SK-N-SH treated with all-trans-retinoic acid at 6 μM for 48 hours (cell line): ENCODE results near the gene KRTAP5-4.
"Not testable (repeated sequence)": the region's sequence is repeated elsewhere in the genome, so short reads cannot be mapped to it uniquely, and the experiment has no call there.

ENCODE experiments used
- ATAC-seq: fragments of 200-7000 bp; cut with Tn5 transposase; 3 replicates; pipeline ENCODE4 v1.9.1; 2020; ENCODE audit warnings: mild to moderate bottlenecking, moderate library complexity
- ARNTL ChIP-seq: fragments of 450-650 bp; formaldehyde crosslinking; IDR thresholded peaks from 2 replicates; pipeline ENCODE4 v1.5.0; 2020; ENCODE audit warnings: low read depth, mild to moderate bottlenecking, moderate library complexity, borderline replicate concordance
- CREB5 ChIP-seq: fragments of 250-450 bp; sonication (Bioruptor Pico); IDR thresholded peaks from 2 replicates; pipeline ENCODE4 v1.5.1; 2020; ENCODE audit warnings: low read depth, mild to moderate bottlenecking, moderate library complexity
- CSDC2 ChIP-seq: fragments of 250-450 bp; sonication (Bioruptor Pico); IDR thresholded peaks from 2 replicates; pipeline ENCODE4 v1.5.0; 2020; ENCODE audit warnings: mild to moderate bottlenecking, moderate library complexity
- CSRNP3 ChIP-seq: fragments of 250-450 bp; sonication (Bioruptor Pico); IDR thresholded peaks from 2 replicates; pipeline ENCODE4 v1.5.1; 2021; ENCODE audit warnings: mild to moderate bottlenecking, moderate library complexity
- GLIS3 ChIP-seq: fragments of 250-450 bp; sonication (Bioruptor Pico); IDR thresholded peaks from 2 replicates; pipeline ENCODE4 v1.5.0; 2020; ENCODE audit warnings: mild to moderate bottlenecking, moderate library complexity
- ISL1 ChIP-seq: fragments of 250-450 bp; sonication (Bioruptor Pico); IDR thresholded peaks from 2 replicates; pipeline ENCODE4 v2.1.2; 2022; ENCODE audit warnings: mild to moderate bottlenecking, moderate library complexity
- PATZ1 ChIP-seq: fragments of 250-450 bp; sonication (Bioruptor Pico); IDR thresholded peaks from 2 replicates; pipeline ENCODE4 v1.8.0; 2020; ENCODE audit warnings: mild to moderate bottlenecking, moderate library complexity, borderline replicate concordance
- POU6F1 ChIP-seq: fragments of 250-450 bp; sonication (Bioruptor Pico); IDR thresholded peaks from 2 replicates; pipeline ENCODE4 v1.8.0; 2021; ENCODE audit warnings: low read depth, mild to moderate bottlenecking, moderate library complexity, borderline replicate concordance
- SNAI2 ChIP-seq: fragments of 250-450 bp; sonication (Bioruptor Pico); IDR thresholded peaks from 2 replicates; pipeline ENCODE4 v1.5.0; 2020; ENCODE audit warnings: mild to moderate bottlenecking, moderate library complexity
- TCF4 ChIP-seq: fragments of 250-450 bp; sonication (Bioruptor Pico); IDR thresholded peaks from 2 replicates; pipeline ENCODE4 v1.8.0; 2021; ENCODE audit warnings: mild to moderate bottlenecking, moderate library complexity, borderline replicate concordance
- TOX ChIP-seq: fragments of 250-450 bp; sonication (Bioruptor Pico); IDR thresholded peaks from 2 replicates; pipeline ENCODE4 v1.8.0; 2021; ENCODE audit warnings: mild to moderate bottlenecking, moderate library complexity, borderline replicate concordance
- TSHZ2 ChIP-seq: fragments of 250-450 bp; sonication (Bioruptor Pico); IDR thresholded peaks from 2 replicates; pipeline ENCODE4 v1.5.0; 2020; ENCODE audit warnings: mild to moderate bottlenecking, moderate library complexity
- ZC3H10 ChIP-seq: fragments of 250-450 bp; sonication (Bioruptor Pico); IDR thresholded peaks from 2 replicates; pipeline ENCODE4 v1.5.1; 2021; ENCODE audit warnings: mild to moderate bottlenecking, moderate library complexity
- ZFP3 ChIP-seq: fragments of 250-450 bp; sonication (Bioruptor Pico); IDR thresholded peaks from 2 replicates; pipeline ENCODE4 v1.5.0; 2020; ENCODE audit warnings: mild to moderate bottlenecking, moderate library complexity
- ZFP30 ChIP-seq: fragments of 450-650 bp; formaldehyde crosslinking; IDR thresholded peaks from 2 replicates; pipeline ENCODE4 v1.5.0; 2022; ENCODE audit warnings: mild to moderate bottlenecking, moderate library complexity
- ZNF565 ChIP-seq: fragments of 450-650 bp; formaldehyde crosslinking; conservative IDR thresholded peaks from 2 replicates; pipeline ENCODE4 v1.5.0; 2020; ENCODE audit warnings: low read depth, mild to moderate bottlenecking, moderate library complexity
- ZNF70 ChIP-seq: fragments of 450-650 bp; formaldehyde crosslinking; IDR thresholded peaks from 2 replicates; pipeline ENCODE4 v1.5.0; 2020; ENCODE audit warnings: mild to moderate bottlenecking, moderate library complexity
- ZNF8 ChIP-seq: fragments of 450-650 bp; formaldehyde crosslinking; IDR thresholded peaks from 2 replicates; pipeline ENCODE4 v1.5.0; 2020; ENCODE audit warnings: mild to moderate bottlenecking, moderate library complexity

The KRTAP5-4 gene

GRCh38 chr11:1618231-1618630, 3.7 kb downstream of the KRTAP5-4 start (continued):
- TF ChIP-seq TSHZ2 (CRISPR knock-in tag) = no peak
- no peak for TF ChIP-seq ZNF70 (CRISPR knock-in tag)
- no peak for TF ChIP-seq ZFP30
- no peak for TF ChIP-seq PATZ1 (CRISPR knock-in tag)

GRCh38 chr11:1608363-1608762, 13.6 kb downstream of the KRTAP5-4 start, which contains the start of gene KRTAP5-3:
KRTAP5-3 (minus strand) TSS chr11:1608463; CDS start chr11:1608385, 78 bp downstream.
- ATAC-seq = no peak
- TF ChIP-seq CSDC2 (CRISPR knock-in tag) (no peak), TOX (CRISPR knock-in tag) (no peak), ZFP3 (CRISPR knock-in tag) (no peak), ZNF565 (CRISPR knock-in tag) (no peak), CREB5 (CRISPR knock-in tag) (no peak), ZFP30 (no peak), ZC3H10 (no peak), CSRNP3 (CRISPR knock-in tag) (no peak), ISL1 (CRISPR knock-in tag) (no peak), TCF4 (CRISPR knock-in tag) (no peak), GLIS3 (CRISPR knock-in tag) (no peak), SNAI2 (CRISPR knock-in tag) (no peak), ARNTL (CRISPR knock-in tag) (no peak), POU6F1 (CRISPR knock-in tag) (no peak), ZNF8 (CRISPR knock-in tag) (no peak)

GRCh38 chr11:1607901-1608300, 14.0 kb downstream of the KRTAP5-4 start:
- not testable (repeated sequence) for ATAC-seq

- ATAC-seq = not testable (repeated sequence)
Measured at GRCh38 chr11:1607156-1607845, 14.6 kb downstream of the KRTAP5-4 start.

- not testable (repeated sequence) for ATAC-seq
Measured at GRCh38 chr11:1605923-1606322, 16.0 kb downstream of the KRTAP5-4 start.
